HT1080 (cell line): ENCODE results near the gene SLC8B1. TPM values are rescaled to one million over a fixed set of nuclear protein-coding genes. Genes with fewer than 3 reads are reported as not detected.
A peak's percentile ranks its signal among the peaks of the same experiment; 100 is the strongest.

Experiments used
- DNase-seq: peaks from one replicate; pipeline ENCODE4 v3.0.0-alpha.2; 2015; ENCODE audit warnings: low read depth
- total RNA-seq: library from RNA; depleted of rRNA; stranded (reverse); fragments of >200 nt; shearing (Covaris generic); gene quantifications from 2 replicates; pipeline ENCODE4 v1.2.3, GENCODE V29; 2014

The SLC8B1 gene
- total RNA-seq, 1 experiment from 2014 or later = 9.2 TPM

DNA sequence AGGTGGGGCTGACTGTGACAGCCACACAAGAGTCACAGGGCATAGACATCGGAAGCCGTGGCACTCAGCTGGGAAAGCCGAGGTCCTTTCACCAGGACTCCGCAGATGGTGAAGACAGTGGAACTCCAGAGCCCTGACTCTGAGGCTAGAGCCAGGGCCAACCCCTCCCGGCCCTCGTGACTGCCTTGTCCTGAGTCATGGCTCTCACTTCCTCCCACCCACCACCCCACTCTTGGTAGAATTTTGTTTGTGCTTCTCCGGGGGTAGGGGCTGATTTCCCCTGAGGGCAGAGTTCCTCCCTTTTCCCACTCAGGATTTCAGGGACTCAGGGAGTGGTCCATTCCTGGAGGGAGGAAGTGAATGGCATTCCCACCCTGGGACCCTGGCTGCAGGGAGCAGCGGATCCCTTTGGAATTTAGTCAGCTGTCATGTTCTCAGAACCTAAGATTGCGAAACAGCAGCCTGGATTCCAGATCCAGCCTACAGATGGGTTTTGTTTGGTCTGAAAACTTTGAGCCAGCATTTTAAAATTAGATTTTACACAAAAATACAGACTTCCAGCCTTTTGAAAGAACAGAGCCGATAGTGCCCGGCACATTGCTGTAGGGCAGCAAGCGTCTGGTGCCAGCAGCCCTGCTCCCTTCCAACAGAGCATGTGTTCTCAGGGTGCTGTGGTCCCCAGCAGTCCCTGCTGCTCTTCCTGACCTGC lies 62.9 kb downstream of the SLC8B1 start:
- peak; percentile 48 for DNase-seq

DNA sequence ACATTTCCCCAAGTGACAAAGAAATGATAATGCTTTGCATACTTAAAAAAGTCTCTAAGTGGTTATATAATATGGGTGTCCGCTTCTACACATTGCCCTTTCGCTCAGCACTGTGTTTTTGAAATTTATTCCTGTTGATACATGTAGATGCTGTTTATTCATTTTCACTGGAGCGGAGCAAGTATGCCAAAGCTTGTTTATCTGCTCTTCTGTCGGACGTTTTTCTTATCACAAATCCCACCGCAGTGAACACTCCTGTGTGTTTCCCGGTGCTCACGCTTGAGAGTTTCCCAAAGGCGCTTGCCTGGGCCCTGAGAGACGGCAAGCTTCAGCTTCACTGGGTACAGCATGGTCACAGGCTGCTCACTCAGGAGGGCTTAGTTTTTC lies 63.5 kb downstream of the SLC8B1 start:
- DNase-seq = no peak

DNA sequence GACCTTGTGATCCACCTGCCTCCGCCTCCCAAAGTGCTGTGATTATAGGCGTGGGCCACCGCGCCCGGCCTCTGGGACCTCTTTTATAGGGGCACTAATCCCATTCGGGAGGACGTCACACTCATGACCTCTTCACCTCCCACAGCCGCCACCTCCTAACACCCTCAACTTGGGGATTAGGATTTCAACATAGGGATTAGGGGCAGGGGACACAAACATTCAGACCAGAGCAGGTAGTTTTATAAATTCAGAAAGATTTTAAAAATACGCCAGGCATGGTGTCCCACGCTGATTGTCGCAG lies 64.2 kb downstream of the SLC8B1 start:
- DNase-seq = no peak

DNA sequence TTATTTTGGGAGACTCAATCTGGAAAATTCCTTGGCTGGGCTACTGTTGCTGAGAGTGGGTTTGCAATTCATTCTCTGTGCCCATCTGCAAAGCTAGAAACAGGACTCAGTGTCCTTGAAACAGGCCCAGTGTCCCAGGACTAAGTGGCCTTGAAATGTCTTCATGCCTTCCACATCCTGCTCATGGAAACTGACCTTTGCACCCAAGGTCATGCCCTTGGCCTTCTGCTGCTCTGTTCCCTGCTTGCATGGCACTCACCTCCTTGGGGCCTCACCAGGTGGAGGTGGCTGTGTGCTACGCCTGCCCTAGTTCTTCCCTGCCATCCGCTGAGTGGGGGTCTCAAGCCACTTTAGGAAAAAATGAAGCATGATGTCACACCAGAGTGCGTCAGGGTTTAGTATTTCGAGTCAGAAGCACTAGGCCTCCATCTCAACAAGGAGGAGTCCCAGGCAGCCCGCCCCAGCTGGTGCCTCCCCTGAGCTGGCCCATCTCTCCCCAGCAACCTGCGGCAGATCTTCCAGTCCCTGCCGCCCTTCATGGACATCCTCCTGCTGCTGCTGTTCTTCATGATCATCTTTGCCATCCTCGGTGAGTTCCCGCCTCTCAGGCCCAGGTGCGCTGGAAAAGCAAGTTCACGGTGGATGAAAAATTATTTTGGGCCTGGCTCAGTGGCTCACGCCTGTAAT lies 65.5 kb downstream of the SLC8B1 start:
- no peak for DNase-seq

DNA sequence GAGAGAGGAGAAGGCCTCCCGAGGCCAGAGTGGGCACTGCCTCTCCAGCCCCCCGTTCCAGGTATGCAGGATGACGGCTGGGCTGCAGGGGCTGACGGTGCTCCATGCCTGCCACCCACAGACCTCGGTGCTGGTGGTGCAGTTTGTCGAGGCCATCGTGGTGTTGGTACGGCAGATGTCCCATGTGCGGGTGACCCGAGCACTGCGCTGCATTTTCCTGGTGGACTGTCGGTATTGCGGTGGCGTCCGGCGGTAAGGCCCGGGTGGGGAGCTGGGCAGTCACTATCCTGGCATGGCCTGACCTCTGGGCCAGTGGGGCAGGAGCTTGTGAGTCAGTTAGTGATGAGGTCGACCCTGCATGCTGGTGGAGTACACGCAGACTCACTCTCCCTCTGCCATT lies 66.3 kb downstream of the SLC8B1 start:
- DNase-seq = no peak

DNA sequence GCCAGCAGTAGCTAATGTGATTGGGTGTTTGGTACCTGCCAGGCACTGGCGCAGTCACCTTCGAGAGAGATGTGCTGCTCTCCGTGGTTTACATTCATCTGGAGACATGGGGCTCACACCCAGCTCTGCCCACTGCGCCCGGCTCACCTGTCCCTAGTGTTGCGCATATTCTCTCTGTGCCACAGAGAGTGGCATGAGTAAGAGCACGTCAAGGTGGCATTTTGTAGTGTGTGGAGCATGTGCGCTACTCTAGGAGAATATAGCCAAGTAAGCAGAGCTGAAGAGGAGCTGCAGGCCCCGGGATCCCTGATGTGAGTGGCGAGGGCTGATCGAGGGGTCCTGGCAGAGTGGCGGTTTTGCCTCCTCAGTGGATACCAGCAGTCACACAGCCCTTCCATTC lies 66.8 kb downstream of the SLC8B1 start:
- DNase-seq = no peak

DNA sequence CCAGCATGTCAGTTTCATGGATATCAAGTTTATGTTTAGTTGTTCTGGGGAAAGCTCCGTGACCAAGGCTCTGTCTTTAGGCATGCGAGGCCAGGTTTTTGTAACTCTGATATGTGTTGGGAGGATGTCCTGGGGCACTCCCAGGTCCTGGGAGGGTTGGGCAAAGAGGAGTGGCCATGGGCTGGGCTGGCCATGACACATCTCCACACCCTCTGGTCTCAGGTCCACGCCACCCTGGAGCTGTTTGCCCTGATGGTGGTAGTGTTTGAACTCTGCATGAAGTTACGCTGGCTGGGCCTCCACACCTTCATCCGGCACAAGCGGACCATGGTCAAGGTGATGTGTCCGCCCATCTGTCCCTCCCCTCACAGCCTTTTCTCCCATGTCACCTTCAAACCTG lies 67.3 kb downstream of the SLC8B1 start:
- no peak for DNase-seq

DNA sequence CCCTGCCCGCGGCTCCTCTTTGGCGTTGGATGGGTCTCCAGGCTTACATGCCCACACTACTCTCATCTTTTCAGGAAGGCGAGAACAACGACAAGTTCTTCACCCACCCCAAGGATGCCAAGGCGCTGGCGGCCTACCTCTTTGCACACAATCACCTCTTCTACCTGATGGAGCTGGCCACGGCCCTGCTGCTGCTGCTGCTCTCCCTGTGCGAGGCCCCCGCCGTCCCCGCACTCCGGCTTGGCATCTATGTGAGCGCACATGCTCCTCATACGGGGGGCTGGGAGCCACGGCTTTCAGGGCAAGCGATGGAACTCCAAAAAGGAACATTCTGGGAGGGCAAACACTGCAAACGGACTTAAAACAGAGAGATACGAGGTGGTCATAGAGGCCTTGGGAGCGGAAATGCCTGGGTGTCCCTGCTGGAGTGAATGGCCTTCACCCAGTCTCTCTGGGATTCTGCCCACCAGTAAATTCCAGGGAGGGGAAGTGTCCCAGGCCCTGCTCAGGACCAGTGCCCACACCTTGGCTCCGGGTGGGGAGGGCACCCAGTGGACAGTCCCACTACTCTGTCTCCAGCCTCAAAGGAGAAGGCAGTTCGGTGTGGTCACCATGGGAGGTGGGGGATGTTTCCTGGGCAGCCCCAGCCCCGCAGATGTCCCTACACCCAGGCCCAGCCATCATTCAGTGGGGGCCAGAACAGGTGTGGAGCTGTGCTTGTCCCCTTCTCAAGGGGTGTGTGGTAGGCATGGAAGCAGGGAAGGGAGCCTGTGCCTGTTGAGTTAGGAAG lies 68.6 kb downstream of the SLC8B1 start:
- DNase-seq = no peak

DNA sequence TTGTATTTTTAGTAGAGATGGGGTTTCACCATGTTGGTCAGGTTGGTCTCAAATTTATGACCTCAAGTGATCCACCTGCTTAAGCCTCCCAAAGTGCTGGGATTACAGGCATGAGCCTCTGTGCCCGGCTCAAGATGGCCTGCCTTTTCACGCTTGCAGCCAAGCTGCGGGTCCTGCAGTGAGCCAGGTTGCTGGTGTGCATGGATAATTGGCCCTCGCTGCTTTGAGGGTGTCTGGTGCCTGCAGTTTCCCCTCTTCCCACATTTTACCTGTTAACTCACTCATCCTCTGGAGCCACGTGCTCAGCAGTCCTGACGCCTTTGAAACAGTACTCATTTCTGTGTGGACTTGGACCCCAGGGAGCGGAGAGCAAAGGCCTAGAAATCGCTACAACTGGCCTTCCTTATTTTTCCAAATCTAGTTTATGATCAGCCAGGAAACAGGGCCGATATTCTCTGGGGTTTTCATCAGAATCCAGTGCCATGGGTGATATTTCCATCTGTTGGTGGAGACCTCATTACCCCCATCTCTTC lies 71.4 kb downstream of the SLC8B1 start:
- DNase-seq = no peak

DNA sequence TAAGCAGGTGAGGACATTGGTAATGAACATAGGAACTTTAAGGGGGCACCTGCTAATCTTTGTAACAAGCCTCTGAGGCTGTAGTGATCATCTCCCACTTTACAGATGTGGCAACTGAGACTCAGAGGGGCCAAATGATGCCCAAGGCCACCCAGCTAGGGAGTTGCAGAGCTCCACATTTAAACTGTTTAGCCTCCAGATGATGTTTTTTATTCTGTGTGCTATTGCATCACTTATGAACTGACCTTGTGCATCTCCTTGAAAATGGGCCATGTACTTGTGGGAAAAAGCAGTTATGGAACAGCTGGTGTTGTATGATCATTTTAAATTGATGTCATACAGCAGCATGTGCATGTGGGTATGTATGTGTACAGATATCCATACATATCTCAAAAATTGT lies 72.2 kb downstream of the SLC8B1 start:
- no peak for DNase-seq

DNA sequence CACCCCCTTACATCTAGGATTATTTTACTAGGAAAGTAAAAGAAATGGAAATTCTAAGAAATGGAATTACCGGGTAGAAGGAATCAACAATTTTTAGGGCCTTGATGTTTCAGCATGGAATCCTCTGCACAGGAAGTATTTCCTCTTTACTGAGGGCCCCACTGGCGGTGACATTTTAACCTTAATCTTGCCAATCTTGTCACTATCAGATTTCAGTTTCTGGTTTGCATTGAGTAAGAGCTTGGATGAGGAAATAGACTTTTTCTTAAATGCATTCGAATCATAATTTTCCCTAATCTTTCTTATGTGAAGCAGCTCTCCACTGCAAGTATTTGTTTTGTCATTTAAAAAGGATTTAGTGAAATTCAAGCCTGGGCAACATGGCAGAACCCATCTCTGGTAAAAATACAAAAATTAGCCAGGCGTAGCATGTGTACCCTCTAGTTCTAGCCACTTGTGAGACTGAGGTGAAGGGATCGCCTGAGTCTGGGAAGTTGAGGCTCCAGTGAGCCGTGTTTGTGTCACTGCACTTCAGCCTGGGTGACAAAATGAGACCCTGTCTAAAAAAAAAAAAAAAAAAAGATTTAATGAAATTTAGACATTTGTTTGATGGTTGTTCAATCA lies 73.0 kb downstream of the SLC8B1 start:
- peak; percentile 11 for DNase-seq

DNA sequence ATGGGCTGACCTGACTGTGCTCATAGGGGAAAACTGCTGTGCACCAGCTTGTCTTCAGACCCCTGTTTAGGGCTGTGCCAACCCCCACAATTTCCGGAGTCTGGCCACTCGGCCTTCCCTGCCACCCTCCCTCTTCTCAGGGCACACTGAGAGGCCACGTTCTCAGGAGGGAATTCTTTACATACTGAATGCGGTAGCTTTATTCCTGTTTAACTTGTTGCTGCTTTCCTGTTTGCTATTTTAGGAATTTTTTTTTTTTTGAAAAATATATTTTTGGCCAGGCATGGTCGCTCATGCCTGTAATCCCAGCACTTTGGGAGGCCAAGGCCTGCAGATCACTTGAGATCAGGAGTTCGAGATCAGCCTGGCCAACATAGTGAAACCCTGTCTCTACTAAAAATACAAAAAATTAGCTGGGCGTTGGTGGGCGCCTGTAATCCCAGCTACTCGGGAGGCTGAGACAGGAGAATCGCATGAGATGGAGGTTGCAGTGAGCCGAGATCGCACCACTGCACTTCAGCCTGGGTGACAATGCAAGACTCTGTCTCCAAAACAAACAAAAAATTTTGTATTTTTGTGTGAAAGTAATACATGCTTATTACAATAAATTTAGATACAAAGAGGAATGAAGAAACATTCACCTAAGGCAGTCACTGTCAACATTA lies 74.1 kb downstream of the SLC8B1 start:
- no peak for DNase-seq

DNA sequence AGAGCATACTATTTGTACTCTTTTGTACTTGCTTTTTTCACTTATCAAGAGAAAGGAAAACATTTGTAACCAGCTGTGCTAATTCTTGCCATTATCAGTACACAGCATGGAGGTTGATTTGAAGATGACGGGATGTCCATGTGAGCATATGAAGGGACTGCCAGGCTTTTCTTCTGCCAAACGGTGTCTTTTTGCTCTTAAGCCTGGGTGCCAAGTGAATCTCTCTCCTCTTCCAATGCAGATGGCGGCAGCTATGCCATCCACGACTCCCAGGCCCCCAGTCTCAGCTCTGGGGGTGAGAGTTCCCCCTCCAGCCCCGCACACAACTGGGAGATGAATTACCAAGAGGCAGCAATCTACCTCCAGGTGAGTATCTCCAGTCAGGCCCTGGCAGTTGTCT lies 74.8 kb downstream of the SLC8B1 start:
- no peak for DNase-seq

DNA sequence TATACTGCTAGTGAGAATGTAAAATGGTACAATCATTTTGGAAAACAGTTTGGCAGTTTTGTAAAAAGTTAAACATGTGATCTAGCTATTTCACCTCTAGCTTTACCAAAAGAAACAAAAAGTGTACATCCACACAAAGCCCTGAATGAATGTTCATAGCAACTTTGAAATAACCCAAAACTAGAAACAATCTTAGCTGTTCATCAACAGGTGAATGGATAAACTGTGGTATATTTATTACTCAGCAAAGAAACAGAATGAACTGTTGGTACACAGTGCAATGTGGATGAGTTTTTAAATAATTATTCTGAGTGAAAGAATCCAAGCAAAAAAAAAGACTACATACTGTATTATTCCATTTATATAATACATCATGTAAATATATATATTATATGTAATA lies 77.3 kb downstream of the SLC8B1 start:
- no peak for DNase-seq

DNA sequence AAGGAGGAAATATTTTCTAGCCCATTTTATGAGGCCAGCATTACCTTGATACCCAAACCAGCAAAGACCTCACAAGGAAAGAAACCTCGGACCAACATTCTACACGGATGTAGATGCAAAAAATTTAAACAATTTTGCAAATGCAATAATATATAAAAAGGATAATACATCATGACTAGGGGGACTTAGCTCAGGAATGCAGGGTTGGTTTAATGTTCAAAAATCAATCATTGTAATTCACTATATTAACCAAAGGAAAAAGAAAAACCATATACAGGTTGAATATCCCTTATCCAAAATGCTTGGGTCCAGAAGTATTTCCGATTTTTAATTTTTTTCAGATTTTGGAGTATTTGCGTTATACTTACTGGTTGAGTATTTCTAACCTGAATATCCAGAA lies 80.6 kb downstream of the SLC8B1 start:
- no peak for DNase-seq

DNA sequence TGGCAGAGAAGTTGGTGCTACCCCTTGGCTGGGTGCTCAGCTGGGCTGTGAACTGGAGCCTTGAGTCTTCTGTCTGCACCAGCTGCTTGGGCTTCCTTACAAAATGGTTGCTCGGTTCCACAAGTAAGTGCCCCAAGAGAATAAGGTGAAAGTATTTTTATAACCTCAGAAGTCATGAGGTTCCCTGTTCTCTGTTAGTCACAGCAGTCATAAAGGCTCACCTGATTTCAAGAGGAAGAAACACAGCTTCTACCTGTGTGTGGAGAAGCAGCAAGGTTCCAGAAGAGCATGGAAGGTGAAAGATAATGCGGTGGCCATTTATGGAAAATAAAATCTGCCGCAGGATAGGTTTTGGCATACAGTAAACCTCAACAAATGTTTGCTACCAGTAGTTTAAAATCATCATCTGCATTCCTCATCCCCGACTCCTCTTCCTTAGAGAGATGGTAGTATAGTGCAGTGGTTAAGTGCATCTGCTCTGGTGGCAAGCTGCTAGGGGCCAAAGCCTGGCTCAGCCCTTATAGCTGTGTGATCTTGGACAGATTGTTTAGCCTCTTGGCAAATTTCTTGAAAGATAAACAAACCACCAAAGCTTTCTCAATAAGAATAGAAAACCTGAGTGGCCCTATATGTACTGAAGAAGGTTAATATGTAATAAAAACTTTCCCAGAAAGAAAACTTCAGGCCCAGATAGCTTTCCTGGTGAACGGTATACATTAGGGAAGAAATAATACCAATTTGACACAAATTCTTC lies 81.2 kb downstream of the SLC8B1 start:
- DNase-seq = no peak

DNA sequence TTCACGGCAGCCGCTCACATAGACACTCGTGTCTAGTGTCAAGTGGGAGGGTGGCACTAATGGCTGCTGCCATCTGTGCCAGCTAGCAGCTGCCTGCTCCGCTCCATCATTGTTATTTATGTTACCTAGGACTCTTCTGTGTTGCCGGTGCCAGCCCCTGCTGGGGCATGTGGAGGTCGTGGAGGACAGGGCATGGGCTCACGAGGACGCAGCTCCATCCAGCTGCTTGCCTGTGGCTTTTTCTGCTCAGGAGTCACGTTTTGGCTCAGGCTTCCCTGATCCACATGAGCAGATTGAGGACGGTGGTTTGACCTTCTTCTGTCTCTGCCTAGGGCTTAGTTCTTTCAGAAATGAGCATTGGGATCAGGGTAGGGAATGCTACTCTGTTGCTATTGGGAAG lies 82.4 kb downstream of the SLC8B1 start:
- no peak for DNase-seq

DNA sequence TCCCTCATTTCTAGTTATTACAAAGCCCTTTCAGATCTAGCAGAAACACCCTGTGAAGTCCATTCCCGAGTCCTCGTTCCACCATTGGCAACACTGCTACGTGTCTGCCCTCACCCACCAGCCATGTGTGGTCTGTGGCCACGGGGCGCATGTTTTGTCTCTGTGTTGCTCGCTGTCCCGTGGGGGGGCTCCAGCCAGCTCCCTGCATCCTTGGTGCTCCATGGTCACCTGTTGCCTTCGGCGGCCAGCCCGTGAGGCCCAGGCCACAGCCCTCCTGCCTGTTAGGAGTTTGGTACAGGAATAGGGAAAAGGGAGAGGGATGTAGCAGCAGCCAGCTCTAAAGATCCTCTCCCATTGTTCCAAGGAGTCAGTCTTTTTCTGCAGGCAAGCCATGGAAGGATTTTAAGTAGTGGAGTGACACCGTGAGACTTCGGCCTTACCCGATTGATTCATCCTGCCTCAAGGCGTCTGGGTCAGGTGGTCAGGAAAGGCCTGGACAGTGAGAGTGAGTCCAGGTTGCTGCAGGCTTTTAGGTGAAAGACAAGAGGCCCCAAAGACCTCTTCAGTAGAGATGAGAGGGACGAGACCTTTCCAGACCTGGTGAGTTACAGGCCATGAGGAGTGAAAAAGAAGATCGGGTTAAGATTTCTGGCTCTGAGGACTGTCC lies 83.4 kb downstream of the SLC8B1 start:
- DNase-seq = no peak

DNA sequence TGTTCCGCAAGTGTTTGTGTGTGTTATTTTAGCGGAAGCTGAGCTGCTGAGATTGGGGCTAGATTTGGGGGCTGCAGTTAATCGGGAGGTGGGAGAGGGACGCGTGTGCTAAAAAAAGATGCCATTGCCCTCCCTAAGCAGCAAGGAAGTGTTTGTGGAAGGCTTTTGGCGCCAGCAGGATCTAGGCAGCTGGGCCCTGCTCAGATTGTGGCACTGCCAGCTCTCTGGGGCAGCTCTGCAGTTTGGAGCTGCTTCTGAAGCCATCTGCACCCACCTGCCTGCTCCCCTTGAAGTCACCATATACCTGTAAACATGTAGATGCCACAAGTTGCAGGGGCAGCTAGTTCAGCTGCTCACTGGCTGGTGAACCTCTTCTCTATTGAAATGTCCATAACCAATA lies 84.9 kb downstream of the SLC8B1 start:
- no peak for DNase-seq

DNA sequence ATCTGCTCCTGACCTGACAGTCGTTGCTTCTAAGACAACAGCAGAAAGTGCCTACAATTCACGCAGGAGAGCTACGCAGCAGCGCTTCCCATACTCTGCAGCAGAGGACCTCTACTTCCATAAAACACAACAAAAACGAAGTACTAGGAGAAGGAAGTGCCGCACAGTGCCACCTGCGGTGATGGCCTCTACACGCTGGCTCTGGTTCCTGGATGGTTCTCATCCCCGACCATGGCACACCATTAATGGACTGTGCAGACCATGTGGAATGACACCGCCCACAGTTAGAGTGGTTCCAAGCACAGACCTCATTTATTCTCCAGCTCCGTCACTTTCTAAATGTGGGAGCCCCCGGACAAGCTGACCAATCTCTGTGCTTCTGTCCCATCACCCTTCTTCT lies 85.4 kb downstream of the SLC8B1 start:
- DNase-seq = no peak
